ENCODE results near the gene BIK.

Gene BIK

DNA sequence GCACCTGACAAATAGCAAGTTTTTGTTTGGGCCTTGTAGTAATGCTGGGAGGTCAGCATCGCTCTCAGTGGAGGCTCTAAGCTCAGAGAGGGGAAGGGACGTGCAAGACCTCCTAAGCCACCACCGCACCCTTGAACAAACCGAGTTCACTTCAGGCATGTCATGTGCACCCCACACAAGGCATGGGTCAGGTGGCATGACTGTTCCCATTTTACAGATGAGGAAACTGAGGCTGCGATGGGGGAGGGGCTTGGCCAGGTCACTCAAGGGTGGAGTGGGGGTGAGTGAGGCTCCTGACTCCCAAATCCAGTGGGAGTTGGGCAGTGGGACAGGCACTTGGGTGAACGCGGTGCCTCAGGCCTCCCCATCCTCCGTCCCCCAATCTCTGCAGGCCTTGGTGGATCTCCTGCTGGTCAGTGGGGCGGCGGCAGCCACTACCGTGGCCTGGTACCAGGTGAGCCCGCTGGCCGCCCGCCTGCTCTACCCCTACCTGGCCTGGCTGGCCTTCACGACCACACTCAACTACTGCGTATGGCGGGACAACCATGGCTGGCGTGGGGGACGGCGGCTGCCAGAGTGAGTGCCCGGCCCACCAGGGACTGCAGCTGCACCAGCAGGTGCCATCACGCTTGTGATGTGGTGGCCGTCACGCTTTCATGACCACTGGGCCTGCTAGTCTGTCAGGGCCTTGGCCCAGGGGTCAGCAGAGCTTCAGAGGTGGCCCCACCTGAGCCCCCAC lies 52.0 kb downstream of the BIK start:
- no peak for DNase-seq (ENCODE audit: low read depth)

DNA sequence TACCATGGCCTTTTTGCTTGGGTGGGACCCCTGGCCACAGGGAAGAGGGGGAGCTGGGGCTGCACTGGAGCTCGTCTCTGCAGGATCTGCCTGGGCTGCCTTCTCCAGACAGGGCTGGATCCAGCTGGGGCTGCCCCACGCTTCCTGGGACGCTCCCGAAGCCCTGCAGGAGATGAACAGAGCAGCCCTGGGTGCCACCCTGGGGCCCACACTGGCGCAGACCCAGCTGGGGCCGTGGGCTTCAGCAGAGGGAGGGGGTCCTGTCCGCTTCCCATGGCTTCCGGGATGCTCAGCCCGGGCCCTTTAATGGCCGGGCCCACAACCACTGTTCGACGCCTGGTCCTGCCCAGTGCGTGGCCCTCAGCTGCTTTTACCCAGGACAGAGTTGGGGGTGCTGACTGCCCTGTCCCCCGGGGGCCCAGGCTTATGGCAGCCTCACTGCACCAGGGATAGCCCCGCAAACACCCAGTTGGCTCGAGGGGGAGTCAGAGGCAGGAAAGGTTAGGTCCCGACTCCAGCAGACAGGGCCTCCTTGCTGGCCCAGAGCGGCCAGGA lies 52.8 kb downstream of the BIK start:
- no peak for DNase-seq (ENCODE audit: low read depth)

DNA sequence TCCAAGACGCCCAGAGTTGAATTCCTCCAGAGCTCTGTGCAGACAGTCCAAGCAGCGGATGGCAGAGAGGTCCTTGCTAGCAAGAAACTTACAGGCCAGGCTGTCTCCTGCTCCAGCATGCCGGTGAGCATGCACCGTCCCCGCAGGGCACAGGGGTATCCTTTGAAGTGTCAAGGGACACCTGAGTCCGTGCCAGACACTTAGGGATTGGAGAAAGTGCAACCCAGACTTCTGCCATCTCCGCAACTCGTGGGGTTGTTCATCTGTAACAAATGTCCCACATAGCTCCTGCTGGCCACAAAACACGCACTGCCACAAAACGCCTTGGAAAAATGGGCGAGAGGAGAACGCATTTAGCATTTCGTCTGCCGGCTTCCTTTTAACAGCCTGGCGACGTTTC lies 54.1 kb downstream of the BIK start:
- DNase-seq (ENCODE audit: low read depth): no peak

DNA sequence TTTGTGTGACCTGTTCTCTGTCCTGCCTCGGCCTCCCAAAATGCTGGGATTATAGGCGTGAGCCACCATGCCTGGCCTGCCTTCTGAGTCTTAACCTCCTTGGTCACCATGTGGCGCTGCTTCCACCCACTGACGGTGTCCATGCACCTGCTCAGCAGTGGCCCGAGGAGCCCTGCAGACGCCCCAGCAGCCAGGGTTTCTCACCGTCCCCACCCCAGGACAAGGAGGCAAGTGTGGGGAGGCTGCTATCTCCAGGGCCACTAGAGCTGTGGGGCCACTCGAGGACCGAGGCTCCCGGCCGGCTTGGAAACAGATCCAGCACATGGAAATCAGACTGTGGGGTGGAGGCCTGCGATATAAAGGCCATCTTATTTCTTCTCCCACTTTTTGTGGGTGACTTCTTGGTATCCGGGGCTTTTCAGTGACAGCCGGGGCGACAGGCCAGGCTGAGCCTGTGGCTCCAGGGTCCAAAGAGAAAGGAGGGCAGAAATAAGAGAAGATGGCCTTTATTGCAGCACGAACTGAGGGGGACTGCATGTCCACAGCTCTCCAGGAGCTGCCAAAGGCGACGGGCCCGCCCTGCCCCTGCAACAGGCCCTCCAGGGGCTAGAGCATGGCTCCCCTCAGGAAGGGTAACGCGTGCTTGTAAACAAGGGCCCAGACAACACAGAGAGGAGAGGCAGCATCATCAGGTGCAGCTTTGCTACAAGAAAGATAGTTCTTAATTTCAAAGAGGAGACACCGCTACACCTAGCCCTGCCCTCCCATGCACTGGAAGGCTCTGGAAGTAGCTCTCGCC lies 55.8 kb downstream of the BIK start:
- no peak for DNase-seq (ENCODE audit: low read depth)

DNA sequence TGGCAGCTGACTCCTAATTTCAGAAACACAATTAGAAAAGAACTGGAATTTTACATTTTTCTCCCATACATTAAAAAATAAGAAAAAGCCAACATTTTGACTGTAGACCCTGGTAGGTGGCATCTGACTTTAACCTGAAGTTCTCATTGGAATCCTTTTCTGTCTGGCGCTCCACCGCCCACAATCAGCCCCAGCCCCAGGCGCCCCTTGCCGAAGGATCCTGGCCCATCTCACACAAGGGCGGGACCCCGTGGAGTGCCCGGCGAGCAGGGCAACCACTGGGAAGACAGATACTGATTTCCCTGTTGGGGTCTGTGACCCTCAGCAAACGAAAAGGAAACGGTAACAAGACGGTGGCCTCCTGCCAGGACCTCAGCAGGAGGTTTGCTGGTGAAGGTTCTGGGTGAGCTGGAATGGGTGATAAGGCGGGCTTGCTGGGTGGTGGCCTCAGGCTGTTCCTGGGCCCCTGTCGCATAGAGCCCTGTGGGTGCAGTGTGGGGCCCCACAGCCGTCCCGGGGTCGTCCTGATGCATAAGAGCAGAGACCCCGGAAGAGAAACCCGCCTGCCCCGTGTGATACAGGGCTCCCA lies 56.5 kb downstream of the BIK start:
- no peak for DNase-seq (ENCODE audit: low read depth)

DNA sequence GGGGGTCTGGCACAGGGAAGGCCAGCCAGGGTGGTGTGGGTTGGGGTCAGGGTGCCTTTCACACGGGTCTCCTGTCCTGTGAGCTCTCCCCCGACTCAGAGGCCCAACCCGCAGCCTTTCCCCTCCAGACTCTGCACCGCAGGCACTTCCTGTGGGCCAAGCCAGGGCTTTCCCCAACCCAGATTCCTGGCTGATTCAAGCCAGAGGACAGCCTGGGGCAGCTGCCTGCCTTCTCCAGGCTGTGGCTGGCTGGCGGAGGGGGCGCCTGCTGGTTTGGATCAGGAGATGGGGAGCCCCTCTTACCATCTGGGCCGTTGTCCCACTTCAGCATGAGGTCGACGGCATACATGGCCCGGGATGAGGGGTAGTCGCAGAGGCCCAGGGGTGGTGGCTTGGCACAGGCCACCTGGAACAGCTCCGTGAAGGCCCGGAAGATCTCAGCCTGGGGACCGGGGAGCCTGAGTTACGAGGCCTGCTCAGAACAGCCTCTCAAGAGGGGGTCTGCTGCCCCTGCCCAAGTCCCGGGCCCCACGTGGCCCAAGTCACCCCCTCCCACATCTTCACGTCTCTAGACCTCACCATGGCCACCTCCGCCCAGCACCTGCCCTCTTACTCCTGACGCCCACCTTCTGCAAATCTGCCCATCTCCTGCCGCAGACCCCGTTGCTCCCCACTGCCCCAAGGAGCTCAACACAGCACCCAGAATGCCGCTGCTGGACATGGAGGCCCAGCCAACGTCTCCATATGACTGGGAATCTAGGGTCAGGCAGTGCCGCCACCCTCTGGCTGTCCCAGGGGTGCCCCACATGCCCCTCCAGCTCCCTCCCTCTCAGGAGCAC lies 58.1 kb downstream of the BIK start:
- no peak for DNase-seq (ENCODE audit: low read depth)

DNA sequence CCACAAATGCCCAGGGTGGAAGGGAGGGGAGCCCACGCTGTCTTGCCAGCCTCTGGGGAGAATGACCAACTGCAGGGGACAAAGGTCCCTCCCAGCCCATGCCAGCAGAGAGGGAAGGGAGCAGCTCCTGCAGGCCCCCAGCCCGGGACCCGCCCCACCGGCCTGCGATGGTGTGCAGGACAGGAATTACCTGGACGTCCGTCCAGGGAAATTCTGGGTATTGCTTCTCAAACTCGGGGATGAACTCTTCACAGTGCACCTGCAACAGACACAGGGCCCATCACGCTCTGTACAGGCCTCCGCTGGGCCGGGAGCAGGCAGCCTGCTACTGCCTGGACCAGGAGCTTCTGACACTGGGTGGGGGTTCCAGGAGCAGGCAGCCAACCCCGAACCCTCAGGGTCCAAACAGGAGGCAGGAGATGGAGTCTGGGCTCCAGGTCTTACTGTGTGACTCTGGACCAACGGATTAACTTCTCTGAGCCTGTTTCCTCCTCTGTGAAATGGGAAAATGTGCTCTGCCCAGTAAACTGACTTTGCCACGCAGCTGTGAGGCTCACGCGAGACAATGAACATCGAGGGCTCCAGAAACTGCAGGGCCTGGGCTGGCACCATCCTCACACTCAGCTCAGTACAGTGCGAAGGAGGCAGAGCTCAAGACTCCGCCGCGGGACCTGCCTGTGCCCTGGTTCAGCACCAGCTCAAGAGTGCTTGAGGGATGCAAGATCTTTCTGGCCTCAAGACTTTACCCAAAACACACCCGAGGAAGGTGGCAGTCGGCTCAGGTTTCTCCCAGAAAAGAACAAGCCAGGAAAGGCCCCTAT lies 59.0 kb downstream of the BIK start:
- no peak for DNase-seq (ENCODE audit: low read depth)

DNA sequence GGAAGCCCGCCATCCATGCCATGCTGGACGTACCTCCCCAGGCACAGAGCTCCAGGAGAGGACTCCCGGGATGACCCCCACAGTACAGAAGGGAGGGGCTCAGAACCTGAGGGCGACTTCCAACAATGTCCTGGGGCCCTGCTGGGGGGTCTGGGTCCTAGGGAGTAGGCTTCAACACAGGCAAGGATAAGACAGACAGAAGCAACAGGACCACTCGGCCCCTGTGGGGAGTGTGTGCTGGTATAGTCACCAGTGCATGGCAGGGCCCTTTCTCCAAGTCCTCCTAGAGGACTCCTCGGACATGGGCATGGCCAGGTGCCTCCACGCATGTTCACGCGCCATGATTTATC lies 59.6 kb downstream of the BIK start:
- DNase-seq (ENCODE audit: low read depth): no peak

DNA sequence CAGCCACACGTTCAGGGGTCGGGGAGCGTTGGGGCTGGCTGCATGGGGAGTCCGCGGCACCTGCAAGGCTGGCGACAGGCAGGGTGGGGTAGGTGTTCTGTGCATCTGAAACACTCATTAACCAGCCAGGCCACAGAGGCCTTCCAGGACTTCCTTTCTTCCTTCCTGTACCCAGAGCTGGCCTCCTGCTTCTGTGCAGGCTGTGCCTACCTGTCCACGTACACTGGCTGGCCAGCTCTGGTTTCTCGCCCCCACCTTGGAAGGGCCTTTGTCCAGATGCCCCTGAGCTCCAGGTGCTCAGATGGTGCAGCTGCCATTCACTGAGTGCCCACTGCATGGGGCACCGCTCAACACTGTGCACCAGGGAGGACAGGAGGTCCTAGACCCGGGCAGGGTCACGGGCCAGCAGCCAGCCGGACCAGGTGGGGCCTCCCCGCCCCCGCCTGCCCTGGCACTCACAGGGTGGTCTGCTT lies 60.5 kb downstream of the BIK start:
- DNase-seq (ENCODE audit: low read depth): no peak

DNA sequence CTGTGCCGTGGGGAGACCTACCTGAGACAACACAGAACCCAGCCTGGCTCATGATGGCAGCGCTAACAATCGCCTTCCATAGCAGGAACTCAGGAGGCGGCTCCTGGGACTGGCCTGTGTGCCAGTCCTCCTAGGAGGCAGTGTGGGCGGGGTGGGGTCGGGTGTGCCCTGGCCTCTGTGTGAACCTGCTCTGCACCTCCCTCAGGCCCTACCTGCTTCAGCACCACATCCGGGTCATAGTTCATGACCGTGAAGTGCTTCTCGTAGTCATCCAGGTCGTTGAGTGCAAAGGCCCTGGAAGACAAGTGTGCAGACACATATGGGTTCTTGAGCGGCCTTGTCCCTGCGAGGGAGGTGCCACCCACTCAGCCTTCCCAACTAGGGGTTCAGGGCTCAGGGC lies 61.1 kb downstream of the BIK start:
- no peak for DNase-seq (ENCODE audit: low read depth)

DNA sequence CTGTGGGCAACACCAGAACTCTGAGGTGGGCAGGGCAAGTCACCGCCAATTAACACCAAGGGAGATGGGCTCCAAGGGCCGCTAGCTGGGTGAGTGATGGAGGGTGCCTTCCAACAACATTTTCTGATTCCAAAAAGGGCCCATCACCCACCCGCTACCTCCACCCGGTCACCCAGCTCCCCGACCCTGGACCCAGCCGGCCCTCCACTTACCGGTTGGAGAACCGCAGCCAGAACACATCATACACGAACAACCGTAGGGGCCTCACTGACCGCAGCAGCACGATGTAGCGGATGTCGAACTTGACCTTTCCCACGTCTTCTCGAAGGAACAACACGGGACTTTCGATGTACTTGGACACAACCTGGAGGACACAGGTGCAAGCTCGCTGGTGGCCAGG lies 61.6 kb downstream of the BIK start:
- DNase-seq (ENCODE audit: low read depth): no peak

DNA sequence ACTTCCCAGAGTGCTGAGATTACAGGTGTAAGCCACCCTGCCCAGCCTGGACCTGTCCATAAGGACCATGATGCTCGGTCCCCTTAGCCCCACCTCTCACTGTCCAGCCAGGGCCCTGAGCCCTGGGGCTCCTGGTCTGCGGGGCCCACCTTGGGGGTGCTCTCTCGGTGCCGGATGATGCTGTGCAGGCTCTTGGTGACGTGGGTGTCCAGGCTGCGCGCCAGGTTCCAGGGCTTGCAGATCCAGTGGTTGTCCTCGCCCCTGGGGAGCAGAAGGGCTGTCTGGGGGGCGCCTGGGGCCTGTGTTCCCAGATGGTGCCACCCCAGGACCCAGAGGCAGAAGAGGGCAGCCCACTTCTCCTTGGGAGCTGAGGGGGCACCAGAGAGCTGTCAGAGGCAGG lies 63.0 kb downstream of the BIK start:
- no peak for DNase-seq (ENCODE audit: low read depth)

DNA sequence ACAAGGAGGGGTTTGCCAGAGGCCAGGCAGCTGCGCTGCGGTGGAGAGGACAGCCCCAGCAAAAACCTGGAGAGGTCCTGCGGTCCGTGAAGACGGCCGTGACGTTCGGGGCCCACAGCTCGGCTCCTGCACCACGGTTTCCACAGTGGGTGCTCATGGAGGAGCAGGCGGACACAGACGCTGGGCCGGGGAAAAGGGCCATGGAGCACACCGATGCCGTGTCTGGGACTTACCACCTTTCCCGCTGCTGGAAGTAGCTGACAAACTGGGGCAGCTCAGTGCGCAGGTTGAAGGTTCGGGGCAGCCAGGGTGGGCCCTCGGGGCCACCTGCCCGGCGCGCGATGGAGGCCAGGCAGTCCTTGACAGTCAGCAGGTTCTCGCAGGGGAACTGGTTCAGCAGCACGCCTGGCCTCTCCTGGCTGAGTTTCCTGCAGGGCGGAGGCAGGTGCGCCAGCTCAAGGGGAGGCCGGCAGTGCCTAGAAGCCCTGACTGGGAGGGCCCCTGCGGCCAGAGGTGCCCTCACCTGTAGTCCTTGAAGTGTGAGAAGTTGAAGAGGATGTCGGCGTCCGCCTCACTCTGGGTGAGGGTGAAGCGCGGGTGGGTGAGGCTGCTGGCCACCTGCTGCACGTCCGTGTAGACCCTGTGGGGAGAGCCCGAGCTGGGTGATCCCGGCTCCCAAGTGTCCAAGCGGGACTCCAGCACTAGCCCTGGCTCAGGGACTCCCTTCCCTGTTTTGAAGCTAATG lies 63.6 kb downstream of the BIK start:
- no peak for DNase-seq (ENCODE audit: low read depth)

DNA sequence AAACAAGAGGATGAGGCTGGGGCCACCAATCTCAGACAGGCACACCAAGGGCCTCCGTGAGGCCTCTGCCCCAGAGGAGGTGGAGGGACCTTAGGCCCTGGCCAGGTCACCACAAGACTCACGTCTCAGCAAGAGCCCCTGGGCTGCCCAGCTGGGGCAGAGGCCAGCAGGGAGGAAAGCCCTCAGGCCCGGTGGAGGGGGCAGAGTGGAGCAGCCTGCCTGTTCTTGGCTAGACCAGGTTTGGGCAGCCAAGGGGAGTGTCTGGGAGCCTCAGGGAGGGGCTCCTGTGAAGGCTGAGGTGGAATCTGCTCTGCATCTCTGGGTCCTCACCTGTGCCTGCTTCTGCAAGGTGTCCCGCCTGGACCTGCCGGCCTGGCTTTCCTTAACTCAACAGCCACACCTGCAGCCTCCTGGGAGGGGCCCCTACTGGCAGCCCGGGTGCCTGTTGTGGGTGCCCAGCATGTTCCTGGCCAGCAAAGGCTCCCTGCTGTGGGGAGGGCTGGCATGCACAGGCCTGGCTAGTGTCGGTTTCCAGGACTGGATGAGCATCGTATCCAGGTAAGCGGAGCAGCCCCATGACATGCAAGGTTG lies 64.5 kb downstream of the BIK start:
- DNase-seq (ENCODE audit: low read depth): no peak

DNA sequence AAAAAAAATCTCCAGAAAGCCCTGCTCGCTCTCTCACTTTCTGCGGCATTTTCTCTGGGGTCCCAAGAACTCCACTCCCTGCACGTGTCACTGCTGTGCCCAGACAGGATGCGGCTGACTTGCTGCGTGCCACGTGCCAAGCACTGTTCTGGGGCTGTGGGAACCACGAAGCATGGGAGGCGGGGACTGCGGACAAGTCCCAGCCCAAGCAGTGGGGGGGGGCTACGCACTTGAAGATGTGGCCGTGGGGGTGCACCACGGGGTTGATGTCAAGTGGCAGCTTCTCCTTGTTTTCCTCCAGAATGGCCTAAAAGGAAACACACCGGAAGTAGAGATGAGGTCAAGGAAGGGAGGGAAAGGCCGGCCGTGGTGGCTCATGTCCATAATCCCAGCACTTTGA lies 65.5 kb downstream of the BIK start:
- no peak for DNase-seq (ENCODE audit: low read depth)

DNA sequence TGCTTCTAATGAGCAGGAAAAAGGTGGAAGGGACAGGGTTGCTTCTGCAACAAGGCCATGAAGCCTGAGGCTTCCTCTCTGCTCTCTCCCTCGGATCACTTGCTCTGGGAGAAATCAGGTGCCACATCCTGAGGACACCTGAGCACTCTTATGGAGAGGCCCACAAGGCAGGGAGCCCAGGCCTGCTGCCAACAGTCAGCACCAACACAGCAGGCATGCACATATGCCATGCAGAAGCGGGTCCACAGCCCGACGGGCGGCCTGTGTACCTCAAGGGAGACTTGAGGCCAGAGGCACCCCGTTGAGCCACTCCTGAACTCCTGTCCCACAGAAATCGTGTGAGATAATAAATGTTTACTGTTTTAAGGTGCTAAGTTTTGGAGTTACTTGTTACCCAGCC lies 66.9 kb downstream of the BIK start:
- no peak for DNase-seq (ENCODE audit: low read depth)
